DMS53 treated with DMSO at 0.1 percent for 48 hours (cell line): ENCODE measurements around the gene PNPLA3.

Experiments used
- DNase-seq: peaks from one replicate; lab custom pipeline; 2025; ENCODE audit not compliant: unreplicated experiment; lab: John Stamatoyannopoulos, UW

The PNPLA3 gene

GRCh38 chr22:43955883-43956782 lies 32.5 kb downstream of the PNPLA3 start:
- DNase-seq: no peak

GRCh38 chr22:43956805-43957463 lies 33.3 kb downstream of the PNPLA3 start:
- DNase-seq: no peak

- DNase-seq: no peak
Observed at GRCh38 chr22:43957871-43958270, 34.3 kb downstream of the PNPLA3 start.

- DNase-seq: no peak
Observed at GRCh38 chr22:43964314-43964857, 40.8 kb downstream of the PNPLA3 start.

- no peak for DNase-seq
Observed at GRCh38 chr22:43967069-43967468, 43.5 kb downstream of the PNPLA3 start.

- DNase-seq: no peak
Observed at GRCh38 chr22:43968614-43969013, 45.0 kb downstream of the PNPLA3 start.

GRCh38 chr22:43969021-43969878 lies 45.6 kb downstream of the PNPLA3 start:
- DNase-seq: no peak

GRCh38 chr22:43969989-43970755 lies 46.6 kb downstream of the PNPLA3 start:
- no peak for DNase-seq

GRCh38 chr22:43971112-43971511 lies 47.5 kb downstream of the PNPLA3 start:
- DNase-seq: no peak

GRCh38 chr22:43972931-43973462 lies 49.4 kb downstream of the PNPLA3 start:
- no peak for DNase-seq

GRCh38 chr22:43974028-43974545 lies 50.5 kb downstream of the PNPLA3 start:
- no peak for DNase-seq

- no peak for DNase-seq
Observed at GRCh38 chr22:43975041-43975440, 51.4 kb downstream of the PNPLA3 start.

- DNase-seq: no peak
Observed at GRCh38 chr22:43976861-43977795, 53.5 kb downstream of the PNPLA3 start.

GRCh38 chr22:43978558-43978957 lies 55.0 kb downstream of the PNPLA3 start:
- no peak for DNase-seq

- DNase-seq: no peak
Observed at GRCh38 chr22:43980579-43980978, 57.0 kb downstream of the PNPLA3 start.

GRCh38 chr22:43980996-43981395 lies 57.4 kb downstream of the PNPLA3 start:
- no peak for DNase-seq

GRCh38 chr22:43983808-43984207 lies 60.2 kb downstream of the PNPLA3 start:
- no peak for DNase-seq

GRCh38 chr22:43985532-43985931 lies 61.9 kb downstream of the PNPLA3 start:
- DNase-seq: peak; percentile 86
